Vagina (tissue), 2 donors: Measurements from ENCODE around the gene TBCC. TPM values are rescaled to one million over a fixed set of nuclear protein-coding genes. Genes with fewer than 3 reads are reported as not detected.

Source experiments
- DNase-seq, 2 donors: peaks; one replicate each; pipeline ENCODE4 v3.0.0-alpha.2; 2017; ENCODE audit errors: extremely low spot score in 2 of 2
- H3K27ac ChIP-seq: fragments of 200-600 bp; sonication (generic); one replicate; pipeline ENCODE4 v1.5.1; 2019
- H3K27me3 ChIP-seq: fragments of 200-600 bp; sonication (generic); one replicate; pipeline ENCODE4 v1.5.1; 2019
- H3K36me3 ChIP-seq, 2 donors: fragments of 200-600 bp; sonication (generic); one replicate each; pipeline ENCODE4 v1.5.1; 2017 to 2019
- H3K4me1 ChIP-seq: fragments of 200-600 bp; sonication (generic); one replicate; pipeline ENCODE4 v1.5.1; 2019
- H3K4me3 ChIP-seq, 2 donors: fragments of 200-600 bp; sonication (generic); 1 replicate in 1 of 2; 2 replicates in 1 of 2; pipeline ENCODE4 v1.5.1; 2016 to 2019
- H3K9me3 ChIP-seq: fragments of 200-600 bp; sonication (generic); one replicate; pipeline ENCODE4 v1.5.1; 2019
- CTCF ChIP-seq, 3 experiments: fragments of 450-650 bp in 2 of 3; fragments of 200-600 bp in 1 of 3; sonication (generic) in 1 of 3; IDR thresholded peaks; one replicate each; pipeline ENCODE4 v1.5.1; 2017 to 2019; ENCODE audit warnings: antibody characterized with exemption in 3 of 3, mild to moderate bottlenecking in 2 of 3, moderate library complexity in 2 of 3
- POLR2A ChIP-seq, 2 donors: fragments of 450-650 bp; IDR thresholded peaks; one replicate each; pipeline ENCODE4 v1.6.1; 2017; ENCODE audit warnings: antibody characterized with exemption in 2 of 2, mild to moderate bottlenecking in 2 of 2, moderate library complexity in 2 of 2
- POLR2AphosphoS5 ChIP-seq, 2 donors: sonication (generic); formaldehyde crosslinking; IDR thresholded peaks; one replicate each; pipeline ENCODE4 v1.9.0; 2017; ENCODE audit warnings: antibody characterized with exemption in 2 of 2, mild to moderate bottlenecking in 2 of 2, low read depth in 1 of 2; ENCODE audit not compliant: insufficient read depth in 1 of 2
- intact Hi-C: fragments of 100-400 bp; cut with DNase I; formaldehyde crosslinking; loops from one replicate; pipeline ENCODE4 v1.15.1; 2023
- total RNA-seq: library from RNA; depleted of rRNA; stranded (reverse); fragments of >200 nt; gene quantifications from one replicate; pipeline ENCODE4 v1.2.3, GENCODE V29; 2016

The TBCC gene
- total RNA-seq, 1 donor from 2014 or later = 16.7 TPM

DNA sequence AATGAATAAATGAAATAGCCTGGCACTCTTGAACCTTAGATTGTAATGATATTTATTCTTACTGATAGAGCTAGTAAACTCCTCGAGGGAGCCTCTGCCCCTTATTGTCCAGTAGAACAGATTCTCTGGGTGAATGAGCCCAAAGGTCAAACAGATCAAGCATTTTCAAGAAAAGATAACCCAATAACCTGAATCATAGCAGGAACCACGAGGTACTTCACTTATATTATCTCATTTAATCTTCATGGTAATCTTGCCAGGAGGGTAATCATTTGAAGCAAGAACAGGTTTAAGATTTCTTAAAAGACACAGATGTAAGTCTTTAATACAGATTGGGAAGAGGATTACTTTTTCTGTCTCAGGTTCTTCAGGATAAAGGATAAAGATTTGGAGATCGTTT is 17.0 kb upstream of the TBCC start:
- H3K4me3 ChIP-seq = no peak overlapping the region
- no peaks in the 10 kb centered on the region for H3K9me3 ChIP-seq
- no peaks in the 10 kb centered on the region for H3K27me3 ChIP-seq
- H3K4me1 ChIP-seq = no peaks in the 10 kb centered on the region
- TF ChIP-seq POLR2AphosphoS5 (IDR thresholded peaks at IDR 0.05; ENCODE audit: insufficient read depth in 1 of 2, low read depth in 1 of 2) = no peak
- TF ChIP-seq CTCF (IDR thresholded peaks at IDR 0.05) = no peak
- no peak overlapping the region for H3K27ac ChIP-seq
- intact Hi-C loops = loop anchor here (10.0 kb wide), 1 partner anchor 62 kb away; no protein-coding TSS in a partner anchor
- H3K36me3 ChIP-seq = no peaks in the 10 kb centered on the region
- DNase-seq = no peak

- no peak for TF ChIP-seq POLR2AphosphoS5 (IDR thresholded peaks at IDR 0.05; ENCODE audit: insufficient read depth in 1 of 2, low read depth in 1 of 2)
- no peak for TF ChIP-seq POLR2A (IDR thresholded peaks at IDR 0.05)
- TF ChIP-seq CTCF (IDR thresholded peaks at IDR 0.05) = no peak
- no peaks in the 10 kb centered on the region for H3K27me3 ChIP-seq
- H3K4me1 ChIP-seq = no peaks in the 10 kb centered on the region
- intact Hi-C loops = loop anchor here (10.0 kb wide), 1 partner anchor 62 kb away; no protein-coding TSS in a partner anchor
- DNase-seq = no peak
- no peaks in the 10 kb centered on the region for H3K36me3 ChIP-seq
- H3K4me3 ChIP-seq = no peak overlapping the region
- no peaks in the 10 kb centered on the region for H3K9me3 ChIP-seq
- no peak overlapping the region for H3K27ac ChIP-seq
These were observed 16.5 kb upstream of the TBCC start for GRCh38 chr6:42762426-42762859.

DNA sequence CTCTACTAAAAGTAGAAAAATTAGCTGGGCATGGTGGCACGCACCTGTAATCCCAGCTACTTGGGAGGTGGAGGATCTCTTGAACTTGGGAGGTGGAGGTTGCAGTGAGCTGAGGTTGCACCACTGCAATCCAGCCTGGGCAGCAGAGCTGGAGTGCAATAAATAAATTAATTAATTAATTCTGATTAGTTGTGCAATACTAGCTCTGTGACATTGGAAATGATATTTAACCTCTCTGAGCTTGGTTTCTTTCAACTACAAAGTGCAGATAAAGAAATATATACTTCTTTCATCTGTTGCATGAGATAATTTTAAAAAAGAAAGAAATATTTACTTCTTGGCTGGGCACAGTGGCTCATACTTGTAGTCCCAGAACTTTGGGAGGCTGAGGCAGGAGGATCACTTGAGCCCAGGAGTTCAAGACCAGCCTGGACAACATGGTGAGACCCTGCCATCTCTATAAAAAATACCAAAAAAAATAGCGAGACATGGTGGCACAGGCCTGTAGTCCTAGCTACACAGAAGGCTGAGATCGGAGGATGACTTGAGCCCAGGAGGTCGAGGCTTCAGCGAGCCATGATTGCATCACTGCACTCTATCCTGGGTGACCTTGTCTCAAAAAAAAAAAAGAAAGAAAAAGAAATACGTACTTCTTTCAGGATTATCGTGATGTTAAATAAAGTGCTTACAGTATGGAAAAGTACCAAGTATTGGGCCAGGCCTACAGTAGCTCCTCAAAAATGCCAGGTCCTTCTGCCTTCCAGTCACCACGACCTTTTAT is 15.6 kb upstream of the TBCC start:
- Histone ChIP-seq H3K36me3 (no peaks in the 10 kb centered on the region), H3K4me3 (no peak overlapping the region), H3K27me3 (no peaks in the 10 kb centered on the region), H3K9me3 (no peaks in the 10 kb centered on the region), H3K4me1 (no peaks in the 10 kb centered on the region), H3K27ac (no peak overlapping the region)
- DNase-seq = no peak
- TF ChIP-seq POLR2AphosphoS5 (IDR thresholded peaks at IDR 0.05; ENCODE audit: insufficient read depth in 1 of 2, low read depth in 1 of 2) (no peak), CTCF (IDR thresholded peaks at IDR 0.05) (no peak), POLR2A (IDR thresholded peaks at IDR 0.05) (no peak)
- intact Hi-C loops = loop anchor here (10.0 kb wide), 1 partner anchor 63 kb away; no protein-coding TSS in a partner anchor

DNA sequence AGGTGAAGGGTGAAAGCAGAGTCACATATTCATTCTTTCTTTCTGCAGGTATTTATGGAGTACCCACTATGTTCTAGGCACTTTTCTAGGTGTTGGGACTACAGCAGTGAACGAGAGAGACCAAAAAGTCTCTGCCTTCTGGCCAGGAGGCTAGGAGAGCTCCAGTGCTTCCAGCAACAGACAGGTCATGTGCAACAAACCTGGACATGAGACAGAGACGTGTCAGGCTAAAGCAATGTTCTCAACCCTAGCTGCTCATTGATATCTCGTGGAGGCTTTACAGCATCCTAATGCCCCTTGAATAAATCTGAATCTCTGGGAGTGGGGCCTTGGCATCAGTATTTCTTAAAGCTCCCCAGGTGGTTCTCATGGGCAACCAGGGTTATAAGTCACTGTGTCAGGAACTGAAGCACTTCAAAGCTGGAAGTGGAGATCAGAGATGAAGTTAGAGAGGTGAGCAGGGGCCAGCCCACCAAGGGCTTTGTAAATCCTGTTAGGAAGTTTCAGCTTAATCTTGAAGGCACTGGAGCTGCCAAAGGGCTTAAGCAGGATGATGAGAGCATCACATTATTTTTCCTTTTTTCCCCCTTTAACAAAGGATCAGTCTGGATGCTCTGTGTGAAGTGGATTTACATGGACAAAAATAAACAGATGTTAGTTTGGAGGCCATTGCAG is 13.0 kb upstream of the TBCC start:
- intact Hi-C loops = no loop called here
- no peak for DNase-seq
- Histone ChIP-seq H3K27ac (no peak overlapping the region), H3K9me3 (no peaks in the 10 kb centered on the region), H3K27me3 (no peaks in the 10 kb centered on the region), H3K36me3 (no peaks in the 10 kb centered on the region), H3K4me3 (no peak overlapping the region), H3K4me1 (no peaks in the 10 kb centered on the region)
- TF ChIP-seq POLR2A (IDR thresholded peaks at IDR 0.05) (no peak), POLR2AphosphoS5 (IDR thresholded peaks at IDR 0.05; ENCODE audit: insufficient read depth in 1 of 2, low read depth in 1 of 2) (no peak), CTCF (IDR thresholded peaks at IDR 0.05) (no peak)

DNA sequence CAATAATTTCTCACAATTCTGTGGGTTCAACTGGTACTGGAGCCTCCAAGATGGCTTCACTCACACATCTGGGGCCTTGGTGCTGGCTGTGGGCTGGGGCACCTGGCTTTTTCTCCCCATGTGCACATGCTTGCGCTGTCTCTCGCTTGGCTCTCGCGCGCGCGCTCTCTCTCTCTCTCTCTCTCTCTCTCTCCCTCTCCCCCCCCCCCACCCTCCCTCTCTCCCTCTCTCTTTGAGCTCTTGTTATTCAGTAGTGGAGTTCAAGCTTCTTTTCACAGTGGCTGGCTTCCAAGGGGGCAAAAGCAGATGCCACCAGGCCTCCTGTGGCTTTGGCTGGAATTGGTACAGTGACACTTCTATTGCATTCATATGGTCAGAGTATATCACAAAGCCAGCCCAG is 10.8 kb upstream of the TBCC start:
- H3K27ac ChIP-seq = no peak overlapping the region
- H3K4me1 ChIP-seq = peaks cover 2% of the 10 kb centered on the region
- no peaks in the 10 kb centered on the region for H3K27me3 ChIP-seq
- H3K9me3 ChIP-seq = no peaks in the 10 kb centered on the region
- intact Hi-C loops = no loop called here
- no peak for TF ChIP-seq CTCF (IDR thresholded peaks at IDR 0.05)
- no peak for TF ChIP-seq POLR2AphosphoS5 (IDR thresholded peaks at IDR 0.05; ENCODE audit: insufficient read depth in 1 of 2, low read depth in 1 of 2)
- no peak for TF ChIP-seq POLR2A (IDR thresholded peaks at IDR 0.05)
- no peak overlapping the region for H3K4me3 ChIP-seq
- DNase-seq = no peak
- H3K36me3 ChIP-seq = no peaks in the 10 kb centered on the region
